T-cell (primary cell): ENCODE results near the gene UNC80. TPM values are rescaled to one million over a fixed set of nuclear protein-coding genes. Genes with fewer than 3 reads are reported as not detected.
A peak's percentile ranks its signal among the peaks of the same experiment; 100 is the strongest.

Experiments used
- ATAC-seq, 4 experiments: fragments of 200-7000 bp in 3 of 4; fragments of 150-1000 bp in 1 of 4; cut with Tn5 transposase; replicated peaks in 1 of 4; 1 replicate in 3 of 4; 2 replicates in 1 of 4; pipeline ENCODE4 v1.10.0; 2021; ENCODE audit warnings: moderate library complexity in 3 of 4, mild to moderate bottlenecking in 2 of 4, moderate number of reproducible peaks in 1 of 4
- CTCF ChIA-PET, 2 donors: fragments of 300-600 bp; sonication (Branson Sonifier 250); formaldehyde crosslinking; loops; one replicate each; lab custom pipeline; 2022; ENCODE audit warnings: antibody characterized with exemption in 2 of 2; lab: Charles Lee
- POLR2A ChIA-PET, 2 donors: fragments of 300-600 bp; sonication (Branson Sonifier 250); formaldehyde crosslinking; loops; one replicate each; lab custom pipeline; 2022; ENCODE audit warnings: antibody characterized with exemption in 2 of 2; lab: Charles Lee
- DNase-seq, 35 experiments: peaks; one replicate each; pipeline versions ENCODE4 v3.0.0 to v3.0.0-alpha.2; 2013 to 2023
- H3K27ac ChIP-seq: one replicate; pipeline ENCODE4 v1.5.1; 2013; ENCODE audit warnings: low read length
- H3K27me3 ChIP-seq, 2 experiments: replicated peaks in 1 of 2; 1 replicate in 1 of 2; 2 replicates in 1 of 2; pipeline versions ENCODE4 v1.6.1 to v1.7.0; 2013; ENCODE audit warnings: low read length in 1 of 2, mixed read lengths in 1 of 2; ENCODE audit not compliant: control insufficient read depth in 2 of 2, insufficient read depth in 2 of 2; ENCODE audit errors: extremely low read depth in 1 of 2
- H3K36me3 ChIP-seq, 2 donors: 1 replicate in 1 of 2; 2 replicates in 1 of 2; pipeline versions ENCODE4 v1.6.1 to v1.7.0; 2013; ENCODE audit warnings: low read length in 1 of 2; ENCODE audit not compliant: control insufficient read depth in 2 of 2, insufficient read depth in 1 of 2; ENCODE audit errors: extremely low read depth in 1 of 2
- H3K4me1 ChIP-seq, 2 experiments: 1 replicate in 1 of 2; 2 replicates in 1 of 2; pipeline versions ENCODE4 v1.6.1 to v1.7.0; 2013; ENCODE audit warnings: low read length in 2 of 2, mixed read lengths in 1 of 2; ENCODE audit not compliant: insufficient read depth in 2 of 2, control insufficient read depth in 1 of 2; ENCODE audit errors: extremely low read depth in 1 of 2
- H3K4me3 ChIP-seq, 2 donors: 1 replicate in 1 of 2; 2 replicates in 1 of 2; pipeline versions ENCODE4 v1.5.1 to v1.7.0; 2013; ENCODE audit warnings: mild to moderate bottlenecking in 2 of 2, low read length in 1 of 2, moderate library complexity in 1 of 2; ENCODE audit not compliant: control insufficient read depth in 1 of 2; ENCODE audit errors: extremely low read depth in 1 of 2
- H3K9me3 ChIP-seq: 2 replicates; pipeline ENCODE4 v1.7.0; 2013
- H3K27ac Mint-ChIP-seq, 2 donors: one replicate each; pipeline ENCODE4 v1.8.0; 2020 to 2021; ENCODE audit warnings: mild to moderate bottlenecking in 2 of 2, mixed read lengths in 2 of 2
- H3K27me3 Mint-ChIP-seq, 2 donors: one replicate each; pipeline ENCODE4 v1.8.0; 2021 to 2022; ENCODE audit warnings: mixed read lengths in 2 of 2
- H3K36me3 Mint-ChIP-seq: one replicate; pipeline ENCODE4 v1.8.0; 2021; ENCODE audit warnings: mixed read lengths
- H3K4me1 Mint-ChIP-seq, 3 donors: one replicate each; pipeline ENCODE4 v1.8.0; 2020 to 2022; ENCODE audit warnings: mixed read lengths in 3 of 3, mild to moderate bottlenecking in 1 of 3
- H3K4me3 Mint-ChIP-seq, 3 donors: one replicate each; pipeline ENCODE4 v1.8.0; 2020 to 2022; ENCODE audit warnings: mild to moderate bottlenecking in 3 of 3, mixed read lengths in 3 of 3, moderate library complexity in 3 of 3
- H3K9me3 Mint-ChIP-seq, 3 donors: one replicate each; pipeline ENCODE4 v1.8.0; 2020 to 2022; ENCODE audit warnings: mixed read lengths in 3 of 3
- WGBS: methylation state at CpG from one replicate; pipeline ENCODE4 v1.1.5; 2013; ENCODE audit warnings: missing lambda C conversion rate; ENCODE audit not compliant: insufficient coverage; 5-methylcytosine and 5-hydroxymethylcytosine counted together
- total RNA-seq, 35 experiments: library from RNA in 6 of 35; stranded (reverse) in 6 of 35; fragments of 120-200 nt in 1 of 35; gene quantifications; one replicate each; pipeline versions ENCODE4 v1.2.1 to v1.2.4 and lab custom pipeline; 2013 to 2026

The UNC80 gene
- total RNA-seq, 5 donors from 2014 or later (not counting 1 experiment from before 2014, with no cell fraction given): 0.09 TPM; not detected in 4

GRCh38 chr2:209772290-209772685 is 656 bp downstream of the UNC80 start:
- Histone ChIP-seq H3K4me1 (peaks cover 0 to 3% of the 10 kb centered on the region in 2 experiments), H3K36me3 (no peaks in the 10 kb centered on the region)
- no peak for ATAC-seq

GRCh38 chr2:209773377-209773776 is 1.7 kb downstream of the UNC80 start:
- Histone ChIP-seq H3K36me3 (no peaks in the 10 kb centered on the region), H3K27ac (no peak overlapping the region), H3K27me3 (peaks cover 7 to 12% of the 10 kb centered on the region in 2 experiments), H3K4me1 (peaks cover 0 to 3% of the 10 kb centered on the region in 2 experiments), H3K9me3 (no peaks in the 10 kb centered on the region), H3K4me3 (no peak overlapping the region)
- Mint-ChIP-seq H3K27ac (no peak overlapping the region), H3K27me3 (peaks cover 28 to 30% of the 10 kb centered on the region in 2 donors), H3K4me3 (no peak overlapping the region), H3K36me3 (no peaks in the 10 kb centered on the region), H3K4me1 (peaks cover 2 to 5% (median 5%) of the 10 kb centered on the region in 3 donors), H3K9me3 (no peaks in the 10 kb centered on the region)
- ChIA-PET CTCF (no interaction called here), POLR2A (no interaction called here)
- DNase-seq (no peak), ATAC-seq (no peak)
- WGBS: 14% methylated on average over 2 of the region's 3 CpGs

More at GRCh38 chr2:209772290-209772685, 656 bp downstream of the UNC80 start:
- no peak overlapping the region for H3K4me3 Mint-ChIP-seq
- H3K27ac ChIP-seq: no peak overlapping the region
- no peak for DNase-seq
- ChIA-PET POLR2A (no interaction called here), CTCF (no interaction called here)
- H3K27ac Mint-ChIP-seq: no peak overlapping the region
- no peaks in the 10 kb centered on the region for H3K36me3 Mint-ChIP-seq
- WGBS: no CpG with 5 or more reads among the region's 8 CpGs
- peaks cover 2 to 5% (median 5%) of the 10 kb centered on the region in 3 donors for H3K4me1 Mint-ChIP-seq
- H3K4me3 ChIP-seq: no peak overlapping the region
- H3K9me3 ChIP-seq: no peaks in the 10 kb centered on the region
- peaks cover 24 to 28% of the 10 kb centered on the region in 2 donors for H3K27me3 Mint-ChIP-seq
- H3K27me3 ChIP-seq: peaks cover 7 to 12% of the 10 kb centered on the region in 2 experiments
- H3K9me3 Mint-ChIP-seq: no peaks in the 10 kb centered on the region

GRCh38 chr2:209787416-209787815 is 15.8 kb downstream of the UNC80 start:
- Mint-ChIP-seq H3K27me3 (peaks cover 0 to 4% of the 10 kb centered on the region in 2 donors), H3K4me1 (peaks cover 11 to 18% (median 14%) of the 10 kb centered on the region in 3 donors), H3K4me3 (no peak overlapping the region), H3K36me3 (no peaks in the 10 kb centered on the region), H3K9me3 (no peaks in the 10 kb centered on the region), H3K27ac (no peak overlapping the region)
- H3K27ac ChIP-seq: no peak overlapping the region
- POLR2A ChIA-PET: no interaction called here
- DNase-seq: no peak
- H3K27me3 ChIP-seq: no peaks in the 10 kb centered on the region
- no peak overlapping the region for H3K4me3 ChIP-seq
- H3K9me3 ChIP-seq: no peaks in the 10 kb centered on the region
- ATAC-seq: no peak
- no CpG with 5 or more reads among the region's 5 CpGs for WGBS
- CTCF ChIA-PET: no interaction called here
- H3K4me1 ChIP-seq: no peaks in the 10 kb centered on the region
- H3K36me3 ChIP-seq: no peaks in the 10 kb centered on the region

- Histone ChIP-seq H3K27me3 (no peaks in the 10 kb centered on the region), H3K9me3 (no peaks in the 10 kb centered on the region), H3K27ac (no peak overlapping the region), H3K4me3 (no peak overlapping the region), H3K4me1 (no peaks in the 10 kb centered on the region), H3K36me3 (no peaks in the 10 kb centered on the region)
- CTCF ChIA-PET: no interaction called here
- no peaks in the 10 kb centered on the region for H3K9me3 Mint-ChIP-seq
- DNase-seq (no peak), ATAC-seq (no peak)
- no peak overlapping the region for H3K27ac Mint-ChIP-seq
- no CpG with 5 or more reads among the region's 1 CpG for WGBS
- H3K4me3 Mint-ChIP-seq: no peak overlapping the region
- no peaks in the 10 kb centered on the region for H3K36me3 Mint-ChIP-seq
- POLR2A ChIA-PET: no interaction called here
- peaks cover 0 to 4% of the 10 kb centered on the region in 2 donors for H3K27me3 Mint-ChIP-seq
- H3K4me1 Mint-ChIP-seq: peaks cover 11 to 18% (median 14%) of the 10 kb centered on the region in 3 donors
Observed at GRCh38 chr2:209788925-209789324, 17.3 kb downstream of the UNC80 start.

GRCh38 chr2:209790066-209790728 is 18.6 kb downstream of the UNC80 start:
- H3K9me3 ChIP-seq: no peaks in the 10 kb centered on the region
- peak overlapping the region in 1 of 2 donors; percentile 34 for H3K4me3 ChIP-seq
- Mint-ChIP-seq H3K4me3 (peak overlapping the region; percentile 50 to 78 (median 69)), H3K27ac (peak overlapping the region; percentile 13 to 27), H3K27me3 (peaks cover 0 to 4% of the 10 kb centered on the region in 2 donors), H3K9me3 (no peaks in the 10 kb centered on the region), H3K4me1 (peaks cover 11 to 18% (median 14%) of the 10 kb centered on the region in 3 donors), H3K36me3 (no peaks in the 10 kb centered on the region)
- WGBS: 17% methylated on average over 2 of the region's 6 CpGs
- ChIA-PET CTCF (no interaction called here), POLR2A (no interaction called here)
- no peaks in the 10 kb centered on the region for H3K36me3 ChIP-seq
- ATAC-seq: no peak
- no peaks in the 10 kb centered on the region for H3K4me1 ChIP-seq
- DNase-seq: peak in 1 of 35 experiments; percentile 12
- H3K27ac ChIP-seq: no peak overlapping the region
- H3K27me3 ChIP-seq: no peaks in the 10 kb centered on the region

- no peaks in the 10 kb centered on the region for H3K9me3 ChIP-seq
- Mint-ChIP-seq H3K36me3 (no peaks in the 10 kb centered on the region), H3K4me3 (no peak overlapping the region), H3K4me1 (peaks cover 11 to 18% (median 14%) of the 10 kb centered on the region in 3 donors), H3K27ac (no peak overlapping the region), H3K9me3 (no peaks in the 10 kb centered on the region), H3K27me3 (no peaks in the 10 kb centered on the region)
- DNase-seq (no peak), ATAC-seq (no peak)
- no peak overlapping the region for H3K4me3 ChIP-seq
- H3K36me3 ChIP-seq: no peaks in the 10 kb centered on the region
- H3K27ac ChIP-seq: no peak overlapping the region
- no peaks in the 10 kb centered on the region for H3K4me1 ChIP-seq
- no peaks in the 10 kb centered on the region for H3K27me3 ChIP-seq
- WGBS: 70% methylated on average over 3 of the region's 3 CpGs
- ChIA-PET CTCF (no interaction called here), POLR2A (no interaction called here)
Observed at GRCh38 chr2:209791151-209791550, 19.5 kb downstream of the UNC80 start.
